Parathyroid adenoma (tissue), 2 donors: ENCODE measurements around the gene HOXA2.
A peak's percentile ranks its signal among the peaks of the same experiment; 100 is the strongest.

Source experiments
- H2AFZ ChIP-seq: fragments of 300-600 bp; sonication (generic); one replicate; pipeline ENCODE4 v1.7.0; 2017; ENCODE audit warnings: antibody characterized with exemption, mild to moderate bottlenecking
- H3K27ac ChIP-seq: fragments of 300-600 bp; sonication (generic); one replicate; pipeline ENCODE4 v1.7.0; 2017
- H3K27me3 ChIP-seq: fragments of 300-600 bp; sonication (generic); one replicate; pipeline ENCODE4 v1.7.0; 2017; ENCODE audit warnings: low read length; ENCODE audit not compliant: control insufficient read depth, insufficient read depth
- H3K36me3 ChIP-seq: fragments of 300-600 bp; sonication (generic); one replicate; pipeline ENCODE4 v1.7.0; 2017; ENCODE audit warnings: low read length; ENCODE audit not compliant: control insufficient read depth, insufficient read depth
- H3K4me1 ChIP-seq: fragments of 300-600 bp; sonication (generic); one replicate; pipeline ENCODE4 v1.7.0; 2017; ENCODE audit warnings: control low read depth
- H3K4me2 ChIP-seq: fragments of 300-600 bp; sonication (generic); one replicate; pipeline ENCODE4 v1.7.0; 2017; ENCODE audit warnings: low read length
- H3K4me3 ChIP-seq: fragments of 300-600 bp; sonication (generic); one replicate; pipeline ENCODE4 v1.7.0; 2017; ENCODE audit warnings: low read depth, low read length
- H3K79me2 ChIP-seq: fragments of 300-600 bp; sonication (generic); one replicate; pipeline ENCODE4 v1.7.0; 2017; ENCODE audit warnings: control low read depth
- H3K9ac ChIP-seq: fragments of 300-600 bp; sonication (generic); one replicate; pipeline ENCODE4 v1.7.0; 2017; ENCODE audit warnings: mild to moderate bottlenecking
- H3K9me3 ChIP-seq: fragments of 300-600 bp; sonication (generic); one replicate; pipeline ENCODE4 v1.7.0; 2017; ENCODE audit warnings: low read length; ENCODE audit not compliant: control insufficient read depth
- CTCF ChIP-seq: fragments of 300-600 bp; sonication (generic); IDR thresholded peaks from one replicate; pipeline ENCODE4 v1.7.0; 2017; ENCODE audit warnings: antibody characterized with exemption, mild to moderate bottlenecking
- donor health status: primary hyperparathyroidism.

Gene HOXA2

GRCh38 chr7:27148756-27149641 is 46.5 kb upstream of the HOXA2 start:
- H3K9me3 ChIP-seq: no peaks in the 10 kb centered on the region
- no peaks in the 10 kb centered on the region for H3K4me1 ChIP-seq
- H3K4me2 ChIP-seq: no peak overlapping the region
- H3K36me3 ChIP-seq: no peaks in the 10 kb centered on the region
- no peaks in the 10 kb centered on the region for H3K27me3 ChIP-seq
- H2AFZ ChIP-seq: no peak overlapping the region
- TF ChIP-seq CTCF: no peak
- no peak overlapping the region for H3K27ac ChIP-seq
- no peaks in the 10 kb centered on the region for H3K79me2 ChIP-seq
- H3K4me3 ChIP-seq: no peak overlapping the region
- H3K9ac ChIP-seq: no peak overlapping the region

GRCh38 chr7:27148031-27148755 is 45.7 kb upstream of the HOXA2 start:
- Histone ChIP-seq H3K9ac (no peak overlapping the region), H3K4me3 (no peak overlapping the region), H3K4me1 (no peaks in the 10 kb centered on the region)

GRCh38 chr7:27147199-27148030 is 44.9 kb upstream of the HOXA2 start, which contains the start of gene HOXA6:
TSS of gene HOXA6 (minus strand) at chr7:27147774. CDS start at chr7:27147749, 25 bp downstream.
- Histone ChIP-seq H2AFZ (no peak within 1 kb of the TSS), H3K9me3 (no peaks in the 10 kb centered on the region), H3K36me3 (no peaks in the 10 kb centered on the region), H3K4me2 (peak within 1 kb of the TSS; percentile 24), H3K79me2 (no peaks in the 10 kb centered on the region), H3K4me1 (no peaks in the 10 kb centered on the region), H3K9ac (no peak within 1 kb of the TSS), H3K27me3 (no peaks in the 10 kb centered on the region), H3K4me3 (no peak within 1 kb of the TSS), H3K27ac (no peak within 1 kb of the TSS)
- no peak for TF ChIP-seq CTCF

More at GRCh38 chr7:27148031-27148755, 45.7 kb upstream of the HOXA2 start:
- H3K4me2 ChIP-seq: no peak overlapping the region
- no peak overlapping the region for H3K27ac ChIP-seq
- no peaks in the 10 kb centered on the region for H3K9me3 ChIP-seq
- no peaks in the 10 kb centered on the region for H3K79me2 ChIP-seq
- no peaks in the 10 kb centered on the region for H3K36me3 ChIP-seq
- no peaks in the 10 kb centered on the region for H3K27me3 ChIP-seq
- H2AFZ ChIP-seq: no peak overlapping the region
- TF ChIP-seq CTCF: no peak

DNA sequence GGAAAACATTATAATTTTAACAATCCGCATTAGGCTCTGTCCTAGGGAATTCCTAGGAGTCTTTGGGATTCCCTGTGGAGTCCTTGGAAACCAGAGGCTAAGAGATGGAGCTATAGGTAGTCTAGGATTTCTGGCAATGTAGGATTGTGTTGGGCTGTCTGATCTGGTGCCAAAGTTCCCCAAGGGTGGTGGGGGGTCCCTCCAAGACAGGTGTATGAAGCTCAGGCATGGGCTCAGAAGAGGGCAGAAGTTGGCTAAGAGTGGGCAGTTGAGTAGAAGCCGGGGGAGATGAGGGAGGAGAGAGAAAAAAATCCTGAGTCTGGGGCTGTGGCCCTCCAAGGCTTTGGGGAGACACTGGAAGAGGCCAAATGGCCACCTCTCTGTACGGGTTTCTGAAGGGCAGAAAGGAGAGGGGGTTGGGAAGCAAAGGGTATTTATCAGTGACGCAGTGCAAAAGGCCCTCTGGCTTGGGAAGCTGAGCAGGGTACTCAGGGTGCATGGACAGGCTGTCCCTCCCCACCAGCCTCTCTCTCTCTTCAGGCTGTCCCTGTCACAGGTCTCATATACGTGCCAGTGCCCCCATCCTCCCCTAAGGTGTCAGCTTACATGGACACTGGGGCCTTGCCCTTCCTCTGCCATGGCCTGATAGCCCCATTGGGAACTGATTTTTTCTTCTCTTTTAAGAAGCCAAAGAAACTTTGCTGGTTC is 44.2 kb upstream of the HOXA2 start:
- no peaks in the 10 kb centered on the region for H3K36me3 ChIP-seq
- no peak overlapping the region for H3K4me3 ChIP-seq
- H3K9me3 ChIP-seq: no peaks in the 10 kb centered on the region
- no peak overlapping the region for H3K27ac ChIP-seq
- H3K9ac ChIP-seq: no peak overlapping the region
- TF ChIP-seq CTCF: no peak
- H3K79me2 ChIP-seq: no peaks in the 10 kb centered on the region
- no peak overlapping the region for H2AFZ ChIP-seq
- no peaks in the 10 kb centered on the region for H3K4me1 ChIP-seq
- no peak overlapping the region for H3K4me2 ChIP-seq
- H3K27me3 ChIP-seq: no peaks in the 10 kb centered on the region
